ENCODE measurements around the gene ENPP7. TPM values are rescaled to one million over a fixed set of nuclear protein-coding genes. Genes with fewer than 3 reads are reported as not detected.

The ENPP7 gene
- total RNA-seq, 1 donor from 2014 or later, result not detected

DNA sequence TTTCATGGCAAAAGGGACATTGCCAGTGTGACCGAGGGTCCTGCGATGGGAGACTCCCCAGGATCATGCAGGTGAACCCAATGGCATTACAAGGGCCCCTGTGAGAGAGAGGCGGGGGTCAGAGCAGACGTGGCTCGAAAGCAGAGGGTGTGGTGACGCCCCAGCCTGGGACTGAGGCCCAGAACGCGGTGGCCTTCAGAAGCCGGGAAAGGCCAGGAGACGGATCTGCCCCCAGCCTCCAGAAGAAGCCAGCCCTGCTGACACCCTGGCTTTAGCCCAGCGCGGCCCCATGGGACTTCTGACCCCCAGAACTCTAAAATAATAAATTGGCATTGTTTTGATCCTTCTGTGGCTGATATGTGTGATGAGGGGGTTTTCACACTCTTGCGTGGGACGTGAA, 17.4 kb upstream of the ENPP7 start:
- Mint-ChIP-seq H3K36me3 (ENCODE audit: low read depth) (no peaks in the 10 kb centered on the region), H3K4me3 (ENCODE audit: unreplicated experiment) (no peak overlapping the region), H3K4me1 (ENCODE audit: low read depth) (peaks cover 2% of the 10 kb centered on the region), H3K9me3 (ENCODE audit: low read depth) (no peaks in the 10 kb centered on the region), H3K27me3 (ENCODE audit: low read depth) (peaks cover 19% of the 10 kb centered on the region), H3K27ac (ENCODE audit: unreplicated experiment) (no peak overlapping the region)
- TF ChIP-seq, protein P1, sequence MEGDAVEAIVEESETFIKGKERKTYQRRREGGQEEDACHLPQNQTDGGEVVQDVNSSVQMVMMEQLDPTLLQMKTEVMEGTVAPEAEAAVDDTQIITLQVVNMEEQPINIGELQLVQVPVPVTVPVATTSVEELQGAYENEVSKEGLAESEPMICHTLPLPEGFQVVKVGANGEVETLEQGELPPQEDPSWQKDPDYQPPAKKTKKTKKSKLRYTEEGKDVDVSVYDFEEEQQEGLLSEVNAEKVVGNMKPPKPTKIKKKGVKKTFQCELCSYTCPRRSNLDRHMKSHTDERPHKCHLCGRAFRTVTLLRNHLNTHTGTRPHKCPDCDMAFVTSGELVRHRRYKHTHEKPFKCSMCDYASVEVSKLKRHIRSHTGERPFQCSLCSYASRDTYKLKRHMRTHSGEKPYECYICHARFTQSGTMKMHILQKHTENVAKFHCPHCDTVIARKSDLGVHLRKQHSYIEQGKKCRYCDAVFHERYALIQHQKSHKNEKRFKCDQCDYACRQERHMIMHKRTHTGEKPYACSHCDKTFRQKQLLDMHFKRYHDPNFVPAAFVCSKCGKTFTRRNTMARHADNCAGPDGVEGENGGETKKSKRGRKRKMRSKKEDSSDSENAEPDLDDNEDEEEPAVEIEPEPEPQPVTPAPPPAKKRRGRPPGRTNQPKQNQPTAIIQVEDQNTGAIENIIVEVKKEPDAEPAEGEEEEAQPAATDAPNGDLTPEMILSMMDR (IDR thresholded peaks at IDR 0.05), result no peak
- DNase-seq (ENCODE audit: low spot score), result no peak

DNA sequence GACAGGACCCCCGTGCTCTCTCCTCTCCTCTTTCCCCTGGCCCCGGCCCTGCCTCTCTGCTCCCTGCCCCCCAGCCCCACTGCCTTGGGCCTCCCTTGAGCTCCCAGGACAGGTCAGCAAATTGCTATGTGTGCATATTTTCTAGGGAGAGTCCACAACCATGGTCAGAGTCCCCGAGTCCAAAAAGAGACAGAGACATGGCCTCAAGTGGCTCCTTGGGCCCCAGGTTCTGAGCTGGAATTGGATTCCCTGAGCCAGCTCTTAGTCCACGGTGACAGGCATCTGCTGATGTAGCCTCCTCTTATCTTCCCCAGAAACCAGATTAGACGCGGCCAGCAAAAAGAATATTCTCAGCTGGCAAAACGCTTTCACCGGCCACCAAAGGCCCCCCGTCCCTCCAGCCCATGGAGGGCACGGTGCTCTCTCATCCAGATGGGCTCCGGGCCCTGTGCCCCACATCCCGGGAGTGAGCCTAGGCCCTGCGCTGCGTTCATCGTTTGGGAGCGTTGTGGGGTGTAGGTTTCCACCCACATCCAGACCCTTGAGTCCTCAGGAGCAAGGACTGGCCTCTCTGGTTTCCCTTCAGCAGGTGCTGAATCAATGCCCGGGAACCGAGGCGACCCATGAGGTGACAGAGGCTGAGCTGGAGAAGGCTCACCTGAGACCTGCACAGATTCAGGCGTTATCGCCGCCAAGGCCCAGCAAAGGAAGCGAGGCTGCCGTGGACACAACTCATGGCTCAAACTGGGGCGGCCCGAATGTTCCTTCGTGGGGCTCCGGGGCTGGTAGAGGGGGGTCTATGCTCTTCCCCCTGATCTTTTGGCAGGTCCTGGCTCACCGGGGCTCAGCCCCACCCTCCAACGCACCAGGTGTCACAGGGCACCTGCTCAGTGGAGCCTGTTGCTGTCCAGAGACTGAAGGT, 16.3 kb upstream of the ENPP7 start:
- Mint-ChIP-seq H3K4me1 (ENCODE audit: low read depth) (no peaks in the 10 kb centered on the region), H3K36me3 (ENCODE audit: low read depth) (no peaks in the 10 kb centered on the region), H3K4me3 (ENCODE audit: unreplicated experiment) (no peak overlapping the region), H3K27ac (ENCODE audit: unreplicated experiment) (no peak overlapping the region), H3K27me3 (ENCODE audit: low read depth) (peaks cover 19% of the 10 kb centered on the region), H3K9me3 (ENCODE audit: low read depth) (no peaks in the 10 kb centered on the region)
- TF ChIP-seq, protein P1 (IDR thresholded peaks at IDR 0.05), result no peak
- DNase-seq (ENCODE audit: low spot score), result no peak

DNA sequence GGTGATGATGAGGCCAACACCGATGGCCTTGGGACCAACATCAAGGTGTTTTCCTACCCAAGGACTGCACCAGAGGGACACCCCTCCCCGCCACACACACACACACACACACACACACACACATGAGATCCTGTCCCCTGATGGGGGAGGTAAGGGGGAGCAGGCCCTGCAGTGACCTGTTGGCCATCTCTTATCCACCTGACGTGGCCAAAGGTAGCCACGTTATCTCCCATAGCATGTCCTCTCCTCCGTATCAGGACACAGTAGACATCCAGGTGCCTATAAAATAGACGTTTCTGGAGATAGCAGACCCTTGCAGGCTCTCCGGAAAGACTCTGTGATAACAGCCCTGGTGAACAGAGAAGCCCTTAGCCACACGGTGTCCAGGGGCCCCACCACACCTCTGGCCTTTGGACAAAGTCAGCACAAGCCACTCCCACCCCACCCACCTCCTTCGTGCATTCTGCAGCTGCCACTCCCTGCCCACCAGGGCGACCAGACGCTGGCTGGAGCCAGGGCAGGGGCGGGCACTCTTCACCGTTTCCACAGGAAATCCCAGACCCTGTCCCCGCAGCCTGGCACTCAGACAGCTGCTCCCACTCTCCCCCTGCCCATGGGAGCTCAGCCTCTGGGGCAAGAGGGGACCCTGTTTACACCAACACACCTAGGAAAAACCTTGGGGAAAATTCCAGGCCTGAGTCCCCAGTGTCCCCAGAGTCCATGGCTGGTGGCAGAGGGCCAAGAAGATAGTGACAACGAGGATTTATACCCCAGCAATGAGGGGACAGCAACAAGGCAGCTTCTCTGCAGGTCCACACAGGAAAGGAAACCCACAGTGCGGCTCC, 15.4 kb upstream of the ENPP7 start:
- Mint-ChIP-seq H3K27me3 (ENCODE audit: low read depth) (peaks cover 21% of the 10 kb centered on the region), H3K4me1 (ENCODE audit: low read depth) (no peaks in the 10 kb centered on the region), H3K36me3 (ENCODE audit: low read depth) (no peaks in the 10 kb centered on the region), H3K27ac (ENCODE audit: unreplicated experiment) (no peak overlapping the region), H3K9me3 (ENCODE audit: low read depth) (no peaks in the 10 kb centered on the region), H3K4me3 (ENCODE audit: unreplicated experiment) (no peak overlapping the region)
- DNase-seq (ENCODE audit: low spot score), result no peak
- TF ChIP-seq, protein P1 (IDR thresholded peaks at IDR 0.05), result no peak

DNA sequence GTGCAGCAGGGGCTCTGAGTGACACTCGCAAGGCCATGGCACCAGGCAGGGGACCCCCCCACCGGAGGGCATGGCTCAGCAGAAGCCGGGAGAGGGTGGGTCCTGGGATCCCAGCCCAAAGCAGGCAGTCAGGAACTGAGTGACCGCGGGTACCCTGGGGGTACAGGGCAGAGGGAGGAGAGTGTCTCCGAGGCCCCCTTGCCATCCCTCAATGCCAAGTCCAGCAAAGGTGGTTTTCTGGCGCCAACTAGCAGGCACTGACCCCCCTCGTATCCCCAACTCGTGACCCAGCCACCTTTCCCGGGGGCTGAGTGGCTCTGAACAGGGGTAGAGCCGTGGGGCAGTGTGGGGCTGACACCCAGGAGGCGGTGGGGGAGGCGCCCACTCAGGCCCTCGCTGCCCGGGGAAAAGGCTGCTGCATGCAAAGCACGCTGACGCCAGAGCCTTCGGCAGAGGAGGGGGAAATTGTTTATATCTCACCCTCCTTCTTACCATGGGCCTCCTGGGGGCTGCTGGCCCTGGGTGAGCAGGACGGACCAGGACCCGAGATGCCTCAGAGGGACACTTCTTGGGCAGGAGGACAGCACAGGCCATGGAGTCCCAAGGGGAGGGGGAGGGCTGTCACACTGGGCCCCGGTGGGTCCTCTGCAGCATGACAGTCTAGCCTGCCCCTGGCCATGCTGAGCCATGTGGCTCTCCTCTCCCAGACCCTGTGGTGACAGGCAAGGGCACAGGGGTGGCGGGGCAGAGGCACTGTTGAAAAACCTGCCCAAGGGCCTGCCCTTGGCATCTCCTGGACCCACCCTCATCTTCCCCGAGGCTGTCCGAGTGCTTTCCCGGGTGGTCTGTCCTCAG, 14.6 kb upstream of the ENPP7 start:
- no peak overlapping the region for H3K27ac Mint-ChIP-seq (ENCODE audit: unreplicated experiment)
- peaks cover 21% of the 10 kb centered on the region for H3K27me3 Mint-ChIP-seq (ENCODE audit: low read depth)
- H3K4me3 Mint-ChIP-seq (ENCODE audit: unreplicated experiment), result no peak overlapping the region
- TF ChIP-seq, protein P1 (IDR thresholded peaks at IDR 0.05), result no peak
- H3K9me3 Mint-ChIP-seq (ENCODE audit: low read depth), result no peaks in the 10 kb centered on the region
- no peak for DNase-seq (ENCODE audit: low spot score)
- H3K36me3 Mint-ChIP-seq (ENCODE audit: low read depth), result no peaks in the 10 kb centered on the region
- no peaks in the 10 kb centered on the region for H3K4me1 Mint-ChIP-seq (ENCODE audit: low read depth)

All from chondrocyte (in vitro differentiated cells).